GM12874 (cell line): ENCODE measurements around the gene WDR19.

Experiments
- CTCF ChIP-seq: IDR thresholded peaks from 2 replicates; pipeline ENCODE4 v1.5.1; 2011; ENCODE audit warnings: low read depth, mild to moderate bottlenecking, control low read depth, low read length, moderate library complexity; ENCODE audit not compliant: insufficient read depth

The WDR19 gene

GRCh38 chr4:39166669-39167068, 15.7 kb upstream of the WDR19 start:
- TF ChIP-seq CTCF = no peak

DNA sequence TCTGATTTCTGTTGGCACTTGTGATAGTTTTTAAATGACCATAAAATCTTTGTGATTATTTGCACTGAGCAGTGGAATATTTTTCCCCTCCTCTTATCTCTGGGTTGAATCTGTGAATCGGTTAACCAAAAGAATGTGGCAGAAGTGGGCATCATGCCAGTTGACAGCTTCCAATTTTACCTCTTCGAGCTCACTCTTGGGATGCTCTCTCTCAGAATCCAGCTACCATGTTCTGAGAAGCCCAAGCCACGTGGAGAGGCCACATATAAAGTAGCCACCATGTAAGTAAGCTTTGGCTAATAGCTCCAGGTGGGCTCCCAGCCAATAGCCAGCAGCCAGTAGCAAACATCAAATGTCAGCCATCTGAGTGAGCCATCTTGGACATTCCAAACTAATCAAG, 12.9 kb upstream of the WDR19 start:
- TF ChIP-seq CTCF = no peak

DNA sequence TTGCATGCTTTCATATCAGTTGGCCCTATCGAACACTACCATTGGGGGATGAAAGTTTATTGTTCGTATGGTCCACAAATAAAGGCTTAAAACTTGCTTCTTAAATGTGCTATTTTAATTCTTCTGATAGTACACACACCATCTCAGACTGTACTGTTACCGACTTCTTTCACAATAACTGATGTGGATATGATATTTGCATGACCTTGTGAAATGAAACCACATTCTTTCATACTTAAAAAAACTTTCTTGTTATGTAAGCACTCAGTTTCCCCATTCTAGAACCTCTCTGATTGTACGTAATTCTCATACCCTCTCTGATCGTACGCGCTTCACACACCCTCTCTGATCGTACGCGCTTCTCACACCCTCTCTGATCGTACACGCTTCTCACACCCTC, 12.0 kb upstream of the WDR19 start:
- TF ChIP-seq CTCF = no peak

DNA sequence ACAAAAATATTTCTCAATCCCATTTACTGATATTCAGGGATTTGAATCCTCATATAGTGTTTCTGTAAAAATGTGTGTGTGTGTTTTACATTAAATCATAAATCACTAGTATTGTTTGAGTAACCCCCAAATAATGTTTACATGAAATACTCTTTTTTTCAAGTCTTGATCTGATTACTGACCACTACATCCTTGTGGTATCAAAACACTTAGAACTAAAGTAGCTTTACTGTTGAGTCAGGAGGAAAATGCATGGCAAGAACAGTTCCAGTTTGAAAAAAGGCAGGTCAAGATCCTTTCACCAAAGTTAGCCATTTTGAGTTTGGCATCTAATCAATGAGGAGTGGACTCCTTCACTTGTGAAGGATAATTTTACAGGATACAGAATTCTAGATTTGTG, 3.6 kb upstream of the WDR19 start:
- TF ChIP-seq CTCF = no peak

DNA sequence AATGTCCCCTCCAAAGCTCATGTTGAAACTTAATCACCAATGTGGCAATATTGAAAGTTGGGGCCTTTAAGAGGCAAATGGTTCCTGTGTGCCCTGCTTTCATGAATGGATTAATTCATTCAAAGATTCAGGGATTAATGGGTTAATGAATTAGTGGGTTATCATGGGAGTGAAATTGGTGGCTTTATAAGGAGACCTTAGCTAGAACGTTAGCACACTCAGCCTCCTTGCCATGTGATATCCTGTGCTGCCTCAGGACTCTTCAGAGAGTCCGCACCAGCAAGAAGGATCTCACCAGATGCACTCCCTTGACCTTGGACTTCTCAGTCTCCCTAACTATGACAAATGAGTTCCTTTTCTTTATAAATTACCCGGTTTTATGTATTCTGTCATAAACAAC, 2.6 kb upstream of the WDR19 start:
- no peak for TF ChIP-seq CTCF

DNA sequence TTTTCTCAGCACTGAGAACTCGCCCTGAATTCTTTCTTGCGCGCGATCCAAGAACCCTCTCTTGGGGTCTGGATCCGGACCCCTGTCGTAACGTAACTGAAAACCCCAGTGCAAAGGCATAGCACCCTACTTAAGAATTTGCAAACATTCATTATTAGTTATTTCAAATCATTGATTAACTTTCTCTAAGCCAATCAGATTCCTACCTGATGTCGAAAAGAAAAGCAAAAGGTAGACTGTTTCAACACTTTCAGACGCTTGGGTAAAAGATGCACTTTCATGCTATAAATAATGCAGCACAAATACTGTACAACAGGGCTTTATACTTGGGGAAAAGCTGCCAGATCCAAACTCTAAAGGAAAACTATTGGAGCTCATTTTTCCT, 817 bp upstream of the WDR19 start:
- no peak for TF ChIP-seq CTCF

DNA sequence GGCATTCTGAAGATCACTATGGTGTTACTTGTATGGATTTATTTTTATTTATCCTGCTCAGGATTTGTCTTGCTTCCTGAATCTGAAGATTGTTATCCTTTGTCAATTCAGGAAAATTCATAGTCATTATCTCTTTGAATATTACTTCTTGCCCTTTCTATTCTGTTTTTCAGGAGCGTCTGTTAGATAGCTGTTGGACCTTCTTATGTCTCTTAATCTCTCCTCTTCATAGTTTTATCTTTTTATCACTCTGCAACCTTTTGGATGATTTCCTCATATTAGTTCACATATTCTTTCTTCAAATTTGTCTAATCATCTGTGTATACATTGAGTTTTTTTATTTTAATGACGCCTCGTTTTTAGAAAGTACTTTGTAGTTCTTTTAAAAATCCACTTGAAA, 19.6 kb downstream of the WDR19 start:
- TF ChIP-seq CTCF = no peak

- no peak for TF ChIP-seq CTCF
Measured at GRCh38 chr4:39204543-39204942, 22.2 kb downstream of the WDR19 start.
